Measurements from ENCODE around the gene TFB1M.

The TFB1M gene

DNA sequence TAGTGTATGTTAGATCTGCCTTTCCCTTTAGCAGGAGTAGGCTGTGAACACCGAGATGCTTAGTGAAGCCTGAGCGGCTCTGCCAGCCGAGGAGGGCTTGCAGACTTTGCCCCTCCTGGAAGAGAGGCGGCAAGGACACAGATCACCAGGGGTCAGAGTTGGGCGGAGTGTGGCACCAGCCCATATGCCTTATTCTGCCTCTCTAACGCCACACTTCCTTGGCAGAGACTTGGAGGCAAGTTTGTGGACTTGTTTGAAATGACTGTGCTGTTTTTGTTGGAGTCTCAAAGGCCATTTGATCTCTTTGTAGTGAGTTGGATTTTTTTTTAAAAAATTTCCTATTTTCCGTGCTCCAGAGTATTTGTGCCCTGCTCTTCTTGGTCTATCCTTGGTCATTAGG lies 95.0 kb downstream of the TFB1M start:
- TF ChIP-seq SIN3A (IDR thresholded peaks at IDR 0.05; ENCODE audit: borderline replicate concordance, insufficient read depth, low read length) = no peak

GRCh38 chr6:155216312-155217046 lies 97.8 kb downstream of the TFB1M start:
- TF ChIP-seq SIN3A (IDR thresholded peaks at IDR 0.05; ENCODE audit: borderline replicate concordance, insufficient read depth, low read length) (no peak), FOXP2 (optimal IDR thresholded peaks at IDR 0.05; ENCODE audit: borderline replicate concordance, extremely low read depth, extremely low read length, insufficient read depth) (no peak), POLR2AphosphoS5 (IDR thresholded peaks at IDR 0.05; ENCODE audit: low read depth, low read length) (no peak), TAF1 (IDR thresholded peaks at IDR 0.05; ENCODE audit: borderline replicate concordance, insufficient read depth, low read length) (no peak), REST (IDR thresholded peaks at IDR 0.05; ENCODE audit: insufficient read depth in 1 of 2, low read depth in 2 of 2, low read length in 2 of 2) (no peak)

DNA sequence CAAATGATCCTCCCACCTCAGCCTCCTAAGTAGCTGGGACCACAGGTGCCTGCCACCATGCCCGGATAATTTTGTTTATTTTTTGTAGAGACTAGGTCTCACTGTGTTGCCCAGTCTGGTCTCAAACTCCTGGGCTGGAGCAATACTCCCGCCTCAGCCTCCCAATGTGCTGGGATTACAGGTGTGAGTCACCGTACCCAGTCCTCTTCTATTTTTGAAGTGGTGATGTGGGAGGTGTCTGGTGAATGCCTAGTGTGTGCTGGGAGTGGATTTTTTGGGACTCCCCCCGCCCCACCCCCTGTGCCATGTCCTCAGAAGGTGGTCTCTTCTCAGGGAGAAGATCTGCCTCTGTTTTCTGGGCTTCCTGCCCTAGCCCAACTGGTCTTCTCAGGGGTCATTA lies 98.4 kb downstream of the TFB1M start:
- TF ChIP-seq TAF1 (IDR thresholded peaks at IDR 0.05; ENCODE audit: borderline replicate concordance, insufficient read depth, low read length) = no peak
- no peak for TF ChIP-seq REST (IDR thresholded peaks at IDR 0.05; ENCODE audit: insufficient read depth in 1 of 2, low read depth in 2 of 2, low read length in 2 of 2)
- no peak for TF ChIP-seq POLR2AphosphoS5 (IDR thresholded peaks at IDR 0.05; ENCODE audit: low read depth, low read length)
- no peak for TF ChIP-seq SIN3A (IDR thresholded peaks at IDR 0.05; ENCODE audit: borderline replicate concordance, insufficient read depth, low read length)
- TF ChIP-seq FOXP2 (optimal IDR thresholded peaks at IDR 0.05; ENCODE audit: borderline replicate concordance, extremely low read depth, extremely low read length, insufficient read depth) = no peak

GRCh38 chr6:155213611-155214372 lies 100.5 kb downstream of the TFB1M start:
- no peak for TF ChIP-seq SIN3A (IDR thresholded peaks at IDR 0.05; ENCODE audit: borderline replicate concordance, insufficient read depth, low read length)
- no peak for TF ChIP-seq FOXP2 (optimal IDR thresholded peaks at IDR 0.05; ENCODE audit: borderline replicate concordance, extremely low read depth, extremely low read length, insufficient read depth)
- no peak for TF ChIP-seq POLR2AphosphoS5 (IDR thresholded peaks at IDR 0.05; ENCODE audit: low read depth, low read length)
- no peak for TF ChIP-seq TAF1 (IDR thresholded peaks at IDR 0.05; ENCODE audit: borderline replicate concordance, insufficient read depth, low read length)
- TF ChIP-seq REST (IDR thresholded peaks at IDR 0.05; ENCODE audit: insufficient read depth in 1 of 2, low read depth in 2 of 2, low read length in 2 of 2) = no peak

GRCh38 chr6:155212616-155213380 lies 101.5 kb downstream of the TFB1M start:
- TF ChIP-seq FOXP2 (optimal IDR thresholded peaks at IDR 0.05; ENCODE audit: borderline replicate concordance, extremely low read depth, extremely low read length, insufficient read depth) (no peak), REST (IDR thresholded peaks at IDR 0.05; ENCODE audit: insufficient read depth in 1 of 2, low read depth in 2 of 2, low read length in 2 of 2) (no peak), TAF1 (IDR thresholded peaks at IDR 0.05; ENCODE audit: borderline replicate concordance, insufficient read depth, low read length) (no peak), SIN3A (IDR thresholded peaks at IDR 0.05; ENCODE audit: borderline replicate concordance, insufficient read depth, low read length) (no peak), POLR2AphosphoS5 (IDR thresholded peaks at IDR 0.05; ENCODE audit: low read depth, low read length) (no peak)
